ENCODE results near the gene A3GALT2.

A3GALT2 gene

DNA sequence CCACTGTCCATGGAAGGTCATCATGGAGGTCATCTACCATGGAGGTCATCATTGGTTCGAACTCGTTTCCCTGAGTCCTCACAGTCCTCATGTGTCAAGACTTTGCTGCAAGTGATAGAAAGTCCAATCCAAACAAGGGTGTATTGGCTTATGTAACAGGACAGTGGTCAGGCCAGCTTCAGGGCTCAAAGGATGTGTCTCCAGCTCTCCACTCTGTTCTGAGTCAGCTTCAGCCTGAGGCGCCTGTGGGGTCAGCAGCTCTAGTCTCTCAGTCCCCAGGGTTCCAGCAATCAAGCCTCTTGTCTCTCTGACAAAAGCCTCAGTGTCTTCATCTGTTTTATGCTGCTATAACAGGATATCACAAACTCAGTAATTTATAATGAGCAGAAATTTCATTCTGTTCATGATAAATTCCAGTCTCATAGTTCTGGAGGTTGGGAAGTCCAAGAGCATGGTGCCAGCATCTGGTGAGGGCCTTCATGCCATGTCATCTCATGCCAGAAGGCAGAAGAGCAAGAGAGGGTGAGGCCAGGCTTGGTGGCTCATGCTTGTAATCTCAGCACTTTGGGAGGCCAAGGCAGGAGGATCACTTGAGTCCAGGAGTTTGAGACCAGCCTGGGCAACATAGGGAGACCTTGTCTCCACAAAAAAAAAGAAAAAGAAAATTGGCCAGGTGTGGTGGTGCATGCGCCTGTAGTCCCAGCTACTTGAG is 19.5 kb downstream of the A3GALT2 start:
- ChIA-PET POLR2A (no interaction called here), CTCF (no interaction called here)
- no peak for TF ChIP-seq BHLHE40 (IDR thresholded peaks at IDR 0.05; ENCODE audit: borderline replicate concordance)
- TF ChIP-seq FOXK2 (IDR thresholded peaks at IDR 0.05), result no peak
- TF ChIP-seq, protein P1, sequence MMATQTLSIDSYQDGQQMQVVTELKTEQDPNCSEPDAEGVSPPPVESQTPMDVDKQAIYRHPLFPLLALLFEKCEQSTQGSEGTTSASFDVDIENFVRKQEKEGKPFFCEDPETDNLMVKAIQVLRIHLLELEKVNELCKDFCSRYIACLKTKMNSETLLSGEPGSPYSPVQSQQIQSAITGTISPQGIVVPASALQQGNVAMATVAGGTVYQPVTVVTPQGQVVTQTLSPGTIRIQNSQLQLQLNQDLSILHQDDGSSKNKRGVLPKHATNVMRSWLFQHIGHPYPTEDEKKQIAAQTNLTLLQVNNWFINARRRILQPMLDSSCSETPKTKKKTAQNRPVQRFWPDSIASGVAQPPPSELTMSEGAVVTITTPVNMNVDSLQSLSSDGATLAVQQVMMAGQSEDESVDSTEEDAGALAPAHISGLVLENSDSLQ (IDR thresholded peaks at IDR 0.05), result no peak
- TF ChIP-seq SUZ12 (IDR thresholded peaks at IDR 0.05), result no peak
- TF ChIP-seq L3MBTL2 (conservative IDR thresholded peaks at IDR 0.05), result no peak
- no peak for TF ChIP-seq NFRKB (IDR thresholded peaks at IDR 0.05)
- no peak for TF ChIP-seq HDGF (IDR thresholded peaks at IDR 0.05; ENCODE audit: borderline replicate concordance)
- no peak for TF ChIP-seq SP1 (IDR thresholded peaks at IDR 0.05)
- no peak for TF ChIP-seq ARNT (IDR thresholded peaks at IDR 0.05)
- DNase-seq (ENCODE audit: extremely low spot score), result no peak

DNA sequence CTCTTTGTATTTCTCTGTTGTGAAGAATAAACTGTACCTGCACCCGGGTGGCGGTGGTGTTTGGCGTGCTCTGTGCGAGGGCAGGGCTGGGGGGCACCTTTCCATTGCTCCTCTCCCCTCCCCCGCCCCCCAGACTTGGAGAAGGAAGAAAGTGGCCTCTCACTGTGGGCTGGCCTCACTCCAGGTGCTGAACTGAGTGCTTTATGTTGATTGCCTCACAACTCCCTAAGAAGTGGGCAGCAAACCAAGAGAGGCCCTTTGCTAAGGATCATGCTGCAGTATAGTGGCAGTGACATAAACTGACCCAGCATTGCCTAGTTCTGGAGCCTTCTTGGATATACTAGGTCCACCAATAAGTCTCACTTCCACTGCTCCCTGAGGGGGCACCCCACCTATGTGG is 20.2 kb downstream of the A3GALT2 start:
- CTCF ChIA-PET, result interaction anchor here (0.6 kb wide), 1 partner anchor 138 kb away, joined by 3 read pairs; no protein-coding TSS in a partner anchor
- TF ChIP-seq ELF4 (IDR thresholded peaks at IDR 0.05) (no peak), FOXM1 (IDR thresholded peaks at IDR 0.05; ENCODE audit: borderline replicate concordance) (no peak), FOXK2 (IDR thresholded peaks at IDR 0.05) (no peak), SP1 (IDR thresholded peaks at IDR 0.05) (no peak), L3MBTL2 (conservative IDR thresholded peaks at IDR 0.05) (no peak), FOXA1 (IDR thresholded peaks at IDR 0.05) (no peak), BHLHE40 (IDR thresholded peaks at IDR 0.05; ENCODE audit: borderline replicate concordance) (no peak), ZNF384 (IDR thresholded peaks at IDR 0.05) (no peak), SUZ12 (IDR thresholded peaks at IDR 0.05) (no peak), TARDBP (IDR thresholded peaks at IDR 0.05) (no peak), ARNT (IDR thresholded peaks at IDR 0.05) (no peak), NFRKB (IDR thresholded peaks at IDR 0.05) (no peak), CTBP1 (IDR thresholded peaks at IDR 0.05; ENCODE audit: borderline replicate concordance) (no peak), LEF1 (IDR thresholded peaks at IDR 0.05; ENCODE audit: borderline replicate concordance) (no peak)
- TF ChIP-seq, protein P1 (IDR thresholded peaks at IDR 0.05), result no peak
- POLR2A ChIA-PET, result interaction anchor here (0.6 kb wide), 1 partner anchor 167 kb away, joined by 3 read pairs; no protein-coding TSS in a partner anchor
- no peak for DNase-seq (ENCODE audit: extremely low spot score)

DNA sequence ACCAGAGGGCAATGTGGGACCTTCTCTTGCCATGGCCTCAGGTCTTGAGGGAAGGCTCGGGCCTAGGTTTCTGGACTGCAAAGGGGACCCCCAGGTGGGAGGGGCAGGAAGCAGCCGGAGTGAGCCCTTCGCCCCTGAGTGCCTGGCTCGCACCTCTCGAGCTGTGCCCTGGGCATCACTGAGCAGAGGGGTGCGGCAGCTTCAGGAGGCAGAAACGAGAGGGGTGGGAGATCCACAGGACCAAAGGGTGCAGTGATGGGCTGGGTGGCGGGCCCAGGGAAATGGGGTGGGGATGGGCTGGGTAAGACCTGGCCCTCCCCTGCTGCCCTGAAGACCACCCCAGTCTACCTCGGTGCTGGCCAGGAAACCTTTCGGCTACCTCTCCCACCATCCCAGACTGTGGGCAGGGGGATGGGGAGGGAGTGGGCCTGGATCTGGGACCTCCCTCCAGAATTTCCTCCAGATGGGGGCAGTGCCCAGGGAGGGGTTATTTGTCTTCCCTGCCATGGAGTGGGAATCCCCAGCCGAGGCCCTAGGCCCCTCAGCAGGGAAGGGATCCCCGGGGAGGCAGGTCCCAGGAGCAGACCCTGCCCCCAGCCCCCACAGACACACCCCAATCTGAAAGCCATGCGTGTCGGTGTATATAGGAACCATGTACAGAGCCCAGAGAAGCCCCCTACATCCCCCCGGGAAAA is 21.3 kb downstream of the A3GALT2 start:
- TF ChIP-seq HDGF (IDR thresholded peaks at IDR 0.05; ENCODE audit: borderline replicate concordance) (no peak), BHLHE40 (IDR thresholded peaks at IDR 0.05; ENCODE audit: borderline replicate concordance) (no peak), NFRKB (IDR thresholded peaks at IDR 0.05) (no peak), CTBP1 (IDR thresholded peaks at IDR 0.05; ENCODE audit: borderline replicate concordance) (no peak), ZNF384 (IDR thresholded peaks at IDR 0.05) (no peak), LEF1 (IDR thresholded peaks at IDR 0.05; ENCODE audit: borderline replicate concordance) (no peak), SUZ12 (IDR thresholded peaks at IDR 0.05) (no peak), FOXK2 (IDR thresholded peaks at IDR 0.05) (no peak), L3MBTL2 (conservative IDR thresholded peaks at IDR 0.05) (no peak), TARDBP (IDR thresholded peaks at IDR 0.05) (no peak), FOXM1 (IDR thresholded peaks at IDR 0.05; ENCODE audit: borderline replicate concordance) (no peak), ELF4 (IDR thresholded peaks at IDR 0.05) (no peak), SP1 (IDR thresholded peaks at IDR 0.05) (no peak), FOXA1 (IDR thresholded peaks at IDR 0.05) (no peak)
- TF ChIP-seq, protein P1 (IDR thresholded peaks at IDR 0.05), result no peak
- ChIA-PET POLR2A (no interaction called here), CTCF (no interaction called here)
- no peak for DNase-seq (ENCODE audit: extremely low spot score)

DNA sequence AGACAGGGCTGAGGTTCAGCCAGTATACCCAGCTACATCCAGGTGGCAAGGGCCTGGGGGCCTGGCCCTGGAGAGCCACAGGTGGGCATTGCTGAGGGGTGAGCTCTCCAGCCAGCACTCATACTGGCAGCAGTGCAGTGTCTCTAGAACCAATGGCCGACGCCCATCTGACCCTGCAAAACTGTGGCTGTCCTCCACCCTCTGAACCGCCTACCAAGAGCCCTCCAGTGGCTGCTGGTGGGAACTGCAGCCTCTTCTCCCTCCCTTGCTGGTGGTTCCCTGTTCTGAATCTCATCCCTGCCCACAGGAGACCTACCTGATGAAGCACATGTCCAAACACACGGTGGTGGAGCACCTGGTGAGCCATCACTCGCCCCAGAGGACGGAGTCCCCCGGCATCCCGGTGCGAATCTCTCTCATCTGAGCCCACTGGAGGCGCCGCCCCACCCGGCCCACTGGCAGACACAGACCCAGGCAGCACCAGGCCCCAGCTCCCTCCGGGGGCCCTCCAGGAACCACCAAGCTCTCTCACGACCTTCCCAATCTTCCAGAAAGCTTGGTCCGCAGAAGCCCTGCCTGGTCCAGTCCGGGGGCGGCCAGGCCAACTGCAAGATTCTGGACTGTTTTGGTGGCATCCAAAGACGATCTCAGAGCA is 22.1 kb downstream of the A3GALT2 start:
- peak; percentile 91 for DNase-seq (ENCODE audit: extremely low spot score)
- ChIA-PET CTCF (interaction anchor here (0.5 to 0.9 kb wide), 3 partner anchors 10 to 931 kb away, joined by 3 to 4 read pairs (median 3); no protein-coding TSS in a partner anchor), POLR2A (no interaction called here)
- TF ChIP-seq HDGF (IDR thresholded peaks at IDR 0.05; ENCODE audit: borderline replicate concordance) (peak; percentile 70; the same call in 1 of the 2 replicates), SP1 (IDR thresholded peaks at IDR 0.05) (no peak)

DNA sequence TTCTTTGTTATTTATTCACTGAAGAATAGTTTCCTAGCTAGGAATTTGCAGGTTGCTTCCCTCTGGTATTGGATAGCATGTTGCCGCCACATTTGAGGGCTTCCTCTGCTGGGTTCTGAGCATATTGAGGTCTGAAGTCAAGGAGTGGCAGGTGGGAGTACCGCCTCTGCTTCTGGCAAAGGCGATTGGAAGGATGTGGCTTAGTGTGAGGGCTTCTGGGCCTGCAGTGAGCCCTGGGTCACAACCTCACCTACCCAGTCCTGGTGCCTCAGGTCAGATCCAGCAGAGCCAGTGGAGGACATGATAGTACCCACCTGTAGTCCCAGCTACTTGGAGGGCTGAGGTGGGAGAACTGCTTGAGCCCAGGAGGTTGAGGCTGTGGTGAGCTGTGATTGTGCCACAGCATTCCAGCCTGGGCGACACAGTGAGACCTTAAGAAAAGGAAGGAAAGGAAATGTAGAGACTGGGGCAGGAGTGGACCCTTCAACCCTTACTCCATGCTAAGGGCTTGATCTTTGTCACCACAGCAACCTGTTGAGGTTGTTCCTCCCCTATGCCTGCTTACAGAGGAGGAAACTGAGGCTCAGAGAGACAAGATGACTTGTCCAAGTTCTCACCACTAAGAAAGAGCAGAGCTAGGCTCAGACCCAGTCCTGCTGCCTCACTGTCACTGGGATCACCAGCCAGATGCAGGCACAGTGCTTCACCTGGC is 22.8 kb downstream of the A3GALT2 start:
- ChIA-PET POLR2A (no interaction called here), CTCF (interaction anchor here (0.5 to 1.4 kb wide), 6 partner anchors 10 to 932 kb away, joined by 3 to 4 read pairs (median 3); no protein-coding TSS in a partner anchor)
- TF ChIP-seq SP1 (IDR thresholded peaks at IDR 0.05) (no peak), L3MBTL2 (conservative IDR thresholded peaks at IDR 0.05) (no peak), FOXK2 (IDR thresholded peaks at IDR 0.05) (no peak), ELF4 (IDR thresholded peaks at IDR 0.05) (no peak), FOXM1 (IDR thresholded peaks at IDR 0.05; ENCODE audit: borderline replicate concordance) (no peak), NFRKB (IDR thresholded peaks at IDR 0.05) (no peak), LEF1 (IDR thresholded peaks at IDR 0.05; ENCODE audit: borderline replicate concordance) (no peak), SUZ12 (IDR thresholded peaks at IDR 0.05) (no peak), CTBP1 (IDR thresholded peaks at IDR 0.05; ENCODE audit: borderline replicate concordance) (no peak), HDGF (IDR thresholded peaks at IDR 0.05; ENCODE audit: borderline replicate concordance) (no peak), ARNT (IDR thresholded peaks at IDR 0.05) (no peak), BHLHE40 (IDR thresholded peaks at IDR 0.05; ENCODE audit: borderline replicate concordance) (no peak), FOXA1 (IDR thresholded peaks at IDR 0.05) (no peak), ZNF384 (IDR thresholded peaks at IDR 0.05) (no peak), TARDBP (IDR thresholded peaks at IDR 0.05) (no peak)
- TF ChIP-seq, protein P1 (IDR thresholded peaks at IDR 0.05), result no peak
- DNase-seq (ENCODE audit: extremely low spot score), result no peak

Measured in HEK293T (cell line).